ENCODE data around the gene PLCH1.

- TF ChIP-seq POLR2AphosphoS5 (IDR thresholded peaks at IDR 0.05; ENCODE audit: borderline replicate concordance, low read depth, low read length): no peak
- TF ChIP-seq EZH2 (IDR thresholded peaks at IDR 0.05): no peak
- TF ChIP-seq FOXP2 (optimal IDR thresholded peaks at IDR 0.05; ENCODE audit: control extremely low read depth, extremely low read length, insufficient read depth): no peak
Measured at GRCh38 chr3:155369244-155369643, 375.6 kb downstream of the PLCH1 start.
